Loucy (cell line): Measurements from ENCODE around the gene PTPA.

ENCODE experiments used
- EZH2phosphoT487 ChIP-seq: fragments of 200-600 bp; IDR thresholded peaks from 2 replicates; pipeline ENCODE4 v1.6.1; 2018; ENCODE audit warnings: antibody characterized with exemption, mild to moderate bottlenecking, moderate library complexity, borderline replicate concordance
- TF ChIP-seq, protein P1 (sequence below): fragments of 200-600 bp; sonication (generic); conservative IDR thresholded peaks from 2 replicates; pipeline ENCODE4 v1.5.1; 2014; ENCODE audit warnings: mild to moderate bottlenecking, antibody characterized with exemption, low read length

DNA sequence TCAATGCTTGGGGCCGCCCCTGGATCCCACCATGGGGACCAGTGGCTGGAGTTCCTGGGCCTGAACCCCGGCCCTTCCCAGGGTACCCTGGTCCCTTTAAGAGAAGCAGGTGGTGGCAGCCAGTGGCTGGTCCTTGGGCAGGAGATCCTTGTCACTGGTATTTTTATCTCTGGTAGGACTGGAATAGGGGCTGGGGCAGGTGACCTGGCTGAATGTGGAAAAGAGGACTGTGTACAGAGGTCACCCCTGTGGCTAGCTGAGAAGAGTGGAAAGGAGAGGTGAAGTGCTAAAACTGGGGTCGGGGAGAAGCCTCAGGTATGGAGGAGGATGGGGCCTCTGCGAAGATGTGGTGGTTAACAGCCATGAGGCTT lies 7.6 kb upstream of the PTPA start:
- TF ChIP-seq, protein P1, sequence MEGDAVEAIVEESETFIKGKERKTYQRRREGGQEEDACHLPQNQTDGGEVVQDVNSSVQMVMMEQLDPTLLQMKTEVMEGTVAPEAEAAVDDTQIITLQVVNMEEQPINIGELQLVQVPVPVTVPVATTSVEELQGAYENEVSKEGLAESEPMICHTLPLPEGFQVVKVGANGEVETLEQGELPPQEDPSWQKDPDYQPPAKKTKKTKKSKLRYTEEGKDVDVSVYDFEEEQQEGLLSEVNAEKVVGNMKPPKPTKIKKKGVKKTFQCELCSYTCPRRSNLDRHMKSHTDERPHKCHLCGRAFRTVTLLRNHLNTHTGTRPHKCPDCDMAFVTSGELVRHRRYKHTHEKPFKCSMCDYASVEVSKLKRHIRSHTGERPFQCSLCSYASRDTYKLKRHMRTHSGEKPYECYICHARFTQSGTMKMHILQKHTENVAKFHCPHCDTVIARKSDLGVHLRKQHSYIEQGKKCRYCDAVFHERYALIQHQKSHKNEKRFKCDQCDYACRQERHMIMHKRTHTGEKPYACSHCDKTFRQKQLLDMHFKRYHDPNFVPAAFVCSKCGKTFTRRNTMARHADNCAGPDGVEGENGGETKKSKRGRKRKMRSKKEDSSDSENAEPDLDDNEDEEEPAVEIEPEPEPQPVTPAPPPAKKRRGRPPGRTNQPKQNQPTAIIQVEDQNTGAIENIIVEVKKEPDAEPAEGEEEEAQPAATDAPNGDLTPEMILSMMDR, result no peak
- TF ChIP-seq EZH2phosphoT487, result no peak
